Mesenchymal stem cell (in vitro differentiated cells and primary cell): Measurements from ENCODE around the gene C5orf34.
"Not testable (repeated sequence)": the region's sequence is repeated elsewhere in the genome, so short reads cannot be mapped to it uniquely, and the experiment has no call there.

Experiments used
- DNase-seq: peaks from one replicate; pipeline ENCODE4 v3.0.0-alpha.2; 2013
- H2AFZ ChIP-seq: one replicate; pipeline ENCODE4 v1.6.1; 2013; ENCODE audit warnings: low read depth, mild to moderate bottlenecking, control low read depth, inconsistent platforms, low read length, moderate library complexity
- H2AK5ac ChIP-seq: 2 replicates; pipeline ENCODE4 v1.6.1; 2013; ENCODE audit warnings: low read length, moderate library complexity, mild to moderate bottlenecking, inconsistent platforms; ENCODE audit not compliant: severe bottlenecking
- H2BK120ac ChIP-seq: one replicate; pipeline ENCODE4 v1.6.1; 2013; ENCODE audit warnings: low read depth, mild to moderate bottlenecking, inconsistent platforms, low read length, moderate library complexity
- H2BK12ac ChIP-seq, 2 experiments: one replicate each; pipeline ENCODE4 v1.6.1; 2013; ENCODE audit warnings: inconsistent platforms in 2 of 2, low read length in 2 of 2, mild to moderate bottlenecking in 2 of 2, moderate library complexity in 2 of 2, control low read depth in 1 of 2
- H2BK15ac ChIP-seq: one replicate; pipeline ENCODE4 v1.6.1; 2013; ENCODE audit warnings: mild to moderate bottlenecking, low read depth, inconsistent platforms; ENCODE audit not compliant: poor library complexity, severe bottlenecking
- H2BK5ac ChIP-seq: 2 replicates; pipeline ENCODE4 v1.6.1; 2013; ENCODE audit warnings: low read depth, mild to moderate bottlenecking, low read length, control low read depth, inconsistent platforms; ENCODE audit not compliant: poor library complexity, severe bottlenecking
- H3K14ac ChIP-seq, 2 experiments: one replicate each; pipeline ENCODE4 v1.6.1; 2013; ENCODE audit warnings: inconsistent platforms in 2 of 2, low read length in 2 of 2, control low read depth in 1 of 2, mild to moderate bottlenecking in 1 of 2, moderate library complexity in 1 of 2
- H3K18ac ChIP-seq, 2 experiments: one replicate each; pipeline ENCODE4 v1.6.1; 2013; ENCODE audit warnings: inconsistent platforms in 2 of 2, low read length in 2 of 2, control low read depth in 1 of 2, low read depth in 1 of 2, mild to moderate bottlenecking in 1 of 2
- H3K23ac ChIP-seq, 2 experiments: one replicate each; pipeline ENCODE4 v1.6.1; 2013; ENCODE audit warnings: inconsistent platforms in 2 of 2, low read length in 2 of 2, mild to moderate bottlenecking in 2 of 2, moderate library complexity in 2 of 2, control low read depth in 1 of 2
- H3K27ac ChIP-seq: 2 replicates; pipeline ENCODE4 v1.5.1; 2013; ENCODE audit warnings: mild to moderate bottlenecking, moderate library complexity, low read length, control low read depth, inconsistent platforms; ENCODE audit not compliant: poor library complexity, severe bottlenecking
- H3K27me3 ChIP-seq, 2 experiments: 2 replicates each; pipeline versions ENCODE4 v1.6.1 to v1.7.0; 2013; ENCODE audit warnings: low read length in 2 of 2, mild to moderate bottlenecking in 2 of 2, moderate library complexity in 2 of 2, control low read depth in 1 of 2, inconsistent platforms in 1 of 2; ENCODE audit not compliant: control insufficient read depth in 1 of 2, insufficient read depth in 1 of 2
- H3K36me3 ChIP-seq, 2 experiments: 2 replicates each; pipeline versions ENCODE4 v1.6.1 to v1.7.0; 2013; ENCODE audit warnings: low read length in 2 of 2, control low read depth in 1 of 2, inconsistent platforms in 1 of 2, low read depth in 1 of 2, mild to moderate bottlenecking in 1 of 2; ENCODE audit not compliant: insufficient read depth in 2 of 2, control insufficient read depth in 1 of 2
- H3K4ac ChIP-seq, 2 experiments: one replicate each; pipeline ENCODE4 v1.6.1; 2013; ENCODE audit warnings: inconsistent platforms in 2 of 2, low read length in 2 of 2, mild to moderate bottlenecking in 2 of 2, moderate library complexity in 2 of 2, control low read depth in 1 of 2, low read depth in 1 of 2
- H3K4me1 ChIP-seq: 2 replicates; pipeline ENCODE4 v1.6.1; 2013; ENCODE audit warnings: low read depth, low read length, control low read depth; ENCODE audit not compliant: control insufficient read depth, insufficient read depth
- H3K4me2 ChIP-seq: 2 replicates; pipeline ENCODE4 v1.6.1; 2013; ENCODE audit warnings: low read length, mild to moderate bottlenecking, inconsistent platforms; ENCODE audit not compliant: poor library complexity, severe bottlenecking
- H3K4me3 ChIP-seq, 2 experiments: 2 replicates each; pipeline versions ENCODE4 v1.5.1 to v1.7.0; 2013; ENCODE audit warnings: low read length in 2 of 2, mild to moderate bottlenecking in 2 of 2, control low read depth in 1 of 2, low read depth in 1 of 2; ENCODE audit not compliant: insufficient read depth in 1 of 2
- H3K79me1 ChIP-seq: replicated peaks from 2 replicates; pipeline ENCODE4 v1.6.1; 2013; ENCODE audit warnings: mild to moderate bottlenecking, control low read depth, low read length, inconsistent platforms; ENCODE audit not compliant: poor library complexity, severe bottlenecking
- H3K9ac ChIP-seq: 2 replicates; pipeline ENCODE4 v1.7.0; 2013; ENCODE audit warnings: mild to moderate bottlenecking, low read length, moderate library complexity
- H3K9me3 ChIP-seq: 2 replicates; pipeline ENCODE4 v1.7.0; 2013; ENCODE audit warnings: mild to moderate bottlenecking, low read length; ENCODE audit not compliant: control insufficient read depth
- H4K8ac ChIP-seq: one replicate; pipeline ENCODE4 v1.6.1; 2013; ENCODE audit warnings: inconsistent platforms, mild to moderate bottlenecking, low read length, moderate library complexity
- H4K91ac ChIP-seq: one replicate; pipeline ENCODE4 v1.6.1; 2013; ENCODE audit warnings: mild to moderate bottlenecking, low read length, inconsistent platforms
- WGBS: methylation state at CpG from one replicate; pipeline ENCODE4 v1.1.7; 2013; ENCODE audit warnings: mixed read lengths; 5-methylcytosine and 5-hydroxymethylcytosine counted together

C5orf34 gene

DNA sequence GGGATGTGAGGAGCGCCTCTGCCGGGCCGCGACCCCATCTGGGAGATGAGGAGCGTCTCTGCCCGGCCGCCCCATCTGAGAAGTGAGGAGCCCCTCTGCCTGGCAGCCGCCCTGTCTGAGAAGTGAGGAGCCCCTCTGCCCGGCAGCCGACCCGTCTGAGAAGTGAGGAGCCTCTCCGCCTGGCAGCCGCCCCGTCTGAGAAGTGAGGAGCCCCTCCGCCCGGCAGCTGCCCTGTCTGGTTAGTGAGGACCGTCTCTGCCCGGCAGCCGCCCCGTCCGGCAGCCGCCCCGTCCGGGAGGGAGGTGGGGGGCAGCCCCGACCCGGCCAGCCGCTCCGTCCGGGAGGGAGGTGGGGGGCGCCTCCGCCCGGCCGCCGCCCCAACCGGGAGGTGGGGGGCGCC lies 3.9 kb downstream of the C5orf34 start:
- not testable (repeated sequence) for H2BK12ac ChIP-seq, H3K27ac ChIP-seq, DNase-seq, H3K14ac ChIP-seq, H2BK5ac ChIP-seq, H3K4ac ChIP-seq, H4K8ac ChIP-seq, H3K4me3 ChIP-seq, H2BK120ac ChIP-seq, H2BK15ac ChIP-seq, H4K91ac ChIP-seq, H3K79me1 ChIP-seq, H2AFZ ChIP-seq, H3K18ac ChIP-seq, H3K9ac ChIP-seq, H3K27me3 ChIP-seq, H3K4me2 ChIP-seq, H2AK5ac ChIP-seq, H3K23ac ChIP-seq, H3K4me1 ChIP-seq, H3K9me3 ChIP-seq
- WGBS: 96% methylated on average over 26 of the region's 36 CpGs
- H3K36me3 ChIP-seq: peaks cover 0 to 14% of the 10 kb centered on the region in 2 experiments

DNA sequence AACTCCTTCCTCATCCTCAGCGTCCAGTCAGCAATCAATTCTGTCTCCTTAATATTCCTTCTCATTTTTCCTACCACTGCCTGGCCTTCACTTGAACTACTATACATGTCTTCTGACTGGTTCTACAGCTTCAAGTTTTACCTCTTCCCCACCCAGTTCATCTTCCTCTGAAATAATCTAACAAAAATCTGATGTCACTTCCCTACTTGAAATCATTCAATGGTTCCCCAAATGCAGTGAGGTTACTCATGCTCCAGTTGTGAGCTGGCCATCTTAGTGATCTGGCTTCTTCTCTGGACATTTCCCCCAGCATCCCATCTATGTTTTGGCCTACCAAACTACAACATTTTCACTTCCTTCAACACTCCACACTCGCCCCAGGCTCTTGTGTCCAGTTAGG lies 16.4 kb downstream of the C5orf34 start:
- Histone ChIP-seq H4K8ac (no peak overlapping the region), H3K79me1 (no peaks in the 10 kb centered on the region), H3K4me3 (no peak overlapping the region)

DNA sequence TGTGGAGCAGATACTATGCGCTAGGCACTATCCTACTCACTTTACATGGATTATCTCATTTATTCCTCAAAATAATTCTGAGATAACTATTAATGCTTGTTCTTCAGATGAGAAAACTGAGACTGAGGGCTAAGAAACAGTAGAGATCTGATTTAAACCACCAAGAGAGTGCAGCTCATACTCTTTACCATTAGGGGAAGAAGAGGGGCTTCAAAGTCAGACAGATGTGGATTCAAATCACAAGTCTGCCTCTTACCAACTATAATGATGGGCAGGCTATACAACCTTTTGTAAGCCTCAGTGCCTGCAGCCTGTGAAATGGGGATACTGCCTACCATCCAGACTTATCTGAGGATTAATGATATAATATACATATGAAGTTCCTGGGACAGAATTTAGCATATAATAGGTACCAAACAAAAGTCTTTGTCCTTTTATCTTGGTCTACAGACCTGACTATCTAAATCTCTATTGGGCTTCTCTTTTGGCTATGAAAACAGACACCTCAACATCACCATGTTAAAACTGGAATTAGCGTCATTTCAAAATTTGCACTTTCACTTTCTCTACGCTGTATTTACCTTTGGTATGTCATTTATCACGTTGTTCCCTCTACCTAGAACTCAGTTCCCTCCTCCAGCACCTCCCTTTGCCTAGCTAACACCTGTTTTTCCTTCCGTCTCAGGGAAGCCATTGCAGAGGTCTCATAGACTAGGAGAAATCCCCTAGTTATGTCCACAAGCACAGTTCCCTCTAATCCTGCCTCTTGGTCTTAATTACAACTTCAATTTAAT lies 17.4 kb downstream of the C5orf34 start:
- no peak overlapping the region for H3K27ac ChIP-seq

More for the DNA sequence above, 16.4 kb downstream of the C5orf34 start:
- H3K4me1 ChIP-seq: no peaks in the 10 kb centered on the region
- H3K36me3 ChIP-seq: peaks cover 0 to 18% of the 10 kb centered on the region in 2 experiments
- H3K18ac ChIP-seq: no peak overlapping the region
- H2BK12ac ChIP-seq: no peak overlapping the region
- no peak overlapping the region for H2AFZ ChIP-seq
- no peak overlapping the region for H3K27ac ChIP-seq
- H2BK5ac ChIP-seq: no peak overlapping the region
- no peaks in the 10 kb centered on the region for H3K9me3 ChIP-seq
- no peak overlapping the region for H3K4ac ChIP-seq
- H3K9ac ChIP-seq: no peak overlapping the region
- no peak for DNase-seq
- H3K23ac ChIP-seq: no peak overlapping the region
- 98% methylated on average over 1 of the region's 2 CpGs for WGBS
- H3K4me2 ChIP-seq: no peak overlapping the region
- H2BK15ac ChIP-seq: no peak overlapping the region
- no peaks in the 10 kb centered on the region for H3K27me3 ChIP-seq
- H2AK5ac ChIP-seq: no peak overlapping the region
- H3K14ac ChIP-seq: no peak overlapping the region
- H4K91ac ChIP-seq: no peak overlapping the region
- no peak overlapping the region for H2BK120ac ChIP-seq

GRCh38 chr5:43491326-43491725 lies 23.6 kb downstream of the C5orf34 start:
- Histone ChIP-seq H3K23ac (no peak overlapping the region), H2BK120ac (no peak overlapping the region), H3K18ac (no peak overlapping the region), H3K36me3 (peaks cover 0 to 36% of the 10 kb centered on the region in 2 experiments), H3K4me3 (no peak overlapping the region), H2BK15ac (no peak overlapping the region), H4K8ac (no peak overlapping the region), H3K27me3 (no peaks in the 10 kb centered on the region), H3K14ac (no peak overlapping the region), H3K79me1 (no peaks in the 10 kb centered on the region), H3K9ac (no peak overlapping the region), H4K91ac (no peak overlapping the region), H3K4me1 (no peaks in the 10 kb centered on the region), H3K4me2 (no peak overlapping the region), H3K9me3 (no peaks in the 10 kb centered on the region), H2AK5ac (no peak overlapping the region), H2BK12ac (no peak overlapping the region), H3K4ac (no peak overlapping the region), H3K27ac (no peak overlapping the region), H2AFZ (no peak overlapping the region), H2BK5ac (no peak overlapping the region)
- WGBS: no CpG with 5 or more reads among the region's 1 CpG
- DNase-seq: no peak

More for the DNA sequence above, 17.4 kb downstream of the C5orf34 start:
- Histone ChIP-seq H2BK15ac (no peak overlapping the region), H3K14ac (no peak overlapping the region), H2AK5ac (no peak overlapping the region), H3K36me3 (peaks cover 0 to 17% of the 10 kb centered on the region in 2 experiments), H3K4ac (no peak overlapping the region), H2AFZ (no peak overlapping the region), H3K4me2 (no peak overlapping the region), H3K4me1 (no peaks in the 10 kb centered on the region), H4K91ac (no peak overlapping the region), H3K9ac (no peak overlapping the region), H4K8ac (no peak overlapping the region), H3K79me1 (no peaks in the 10 kb centered on the region), H2BK5ac (no peak overlapping the region), H3K4me3 (no peak overlapping the region), H2BK120ac (no peak overlapping the region), H3K18ac (no peak overlapping the region), H3K9me3 (no peaks in the 10 kb centered on the region), H2BK12ac (no peak overlapping the region), H3K23ac (no peak overlapping the region), H3K27me3 (no peaks in the 10 kb centered on the region)
- 89% methylated on average over 4 of the region's 5 CpGs for WGBS
- no peak for DNase-seq
